Measurements from ENCODE around the gene CTIF. TPM values are rescaled to one million over a fixed set of nuclear protein-coding genes. Genes with fewer than 3 reads are reported as not detected.

The CTIF gene
- polyA plus RNA-seq, 4 donors, result 8.1 to 22.6 (median 11.3) TPM

- no peak for DNase-seq
- H3K27ac ChIP-seq (ENCODE audit: low read depth in 1 of 3, low read length in 2 of 3), result no peak overlapping the region
- WGBS, 3 donors, result 89 to 100% (median 95%) methylated on average over 1 of the region's 1 CpG
- no peaks in the 10 kb centered on the region for H3K27me3 ChIP-seq (ENCODE audit: control insufficient read depth in 3 of 3, insufficient read depth in 3 of 3, low read length in 3 of 3)
- FAIRE-seq, result no peak
- H3K9me3 ChIP-seq (ENCODE audit: control insufficient read depth in 2 of 2, insufficient read depth in 1 of 2, low read depth in 1 of 2, low read length in 1 of 2), result peaks cover 0 to 15% of the 10 kb centered on the region in 2 donors
- H3K4me1 ChIP-seq (ENCODE audit: control insufficient read depth in 3 of 3, insufficient read depth in 2 of 3, low read depth in 1 of 3, low read length in 2 of 3), result peaks cover 2 to 17% (median 6%) of the 10 kb centered on the region in 3 donors
- H3K4me3 ChIP-seq (ENCODE audit: low read depth in 1 of 3, low read length in 3 of 3), result no peak overlapping the region
- H3K36me3 ChIP-seq (ENCODE audit: control insufficient read depth in 3 of 3, insufficient read depth in 2 of 3, low read depth in 1 of 3, low read length in 3 of 3), result no peaks in the 10 kb centered on the region
These were observed 366.7 kb downstream of the CTIF start for GRCh38 chr18:48905513-48905912.

DNA sequence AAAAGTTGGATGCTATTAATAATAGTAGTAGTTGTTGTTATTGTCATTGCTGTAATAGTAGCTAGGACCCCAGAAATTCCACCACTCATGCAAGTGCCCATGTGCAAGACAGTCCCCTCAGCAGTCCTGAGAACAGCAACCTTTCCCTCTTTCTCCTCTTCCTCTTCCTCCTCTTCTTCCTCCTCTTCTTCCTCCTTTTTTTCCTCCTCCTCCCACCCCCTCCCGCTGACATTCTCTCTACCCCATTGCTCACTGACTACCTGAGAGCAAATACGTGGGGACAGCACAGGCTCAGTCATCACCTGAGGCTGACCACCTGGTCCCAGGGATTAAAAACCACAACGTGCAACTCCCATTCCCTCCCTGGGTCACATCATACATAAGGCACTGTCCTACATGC, 370.1 kb downstream of the CTIF start:
- peaks cover 0 to 15% of the 10 kb centered on the region in 2 donors for H3K9me3 ChIP-seq (ENCODE audit: control insufficient read depth in 2 of 2, insufficient read depth in 1 of 2, low read depth in 1 of 2, low read length in 1 of 2)
- no peak for DNase-seq
- no peak overlapping the region for H3K27ac ChIP-seq (ENCODE audit: low read depth in 1 of 3, low read length in 2 of 3)
- H3K36me3 ChIP-seq (ENCODE audit: control insufficient read depth in 3 of 3, insufficient read depth in 2 of 3, low read depth in 1 of 3, low read length in 3 of 3), result peaks cover 0 to 7% (median 0%) of the 10 kb centered on the region in 3 donors
- H3K4me3 ChIP-seq (ENCODE audit: low read depth in 1 of 3, low read length in 3 of 3), result no peak overlapping the region
- H3K27me3 ChIP-seq (ENCODE audit: control insufficient read depth in 3 of 3, insufficient read depth in 3 of 3, low read length in 3 of 3), result no peaks in the 10 kb centered on the region
- H3K4me1 ChIP-seq (ENCODE audit: control insufficient read depth in 3 of 3, insufficient read depth in 2 of 3, low read depth in 1 of 3, low read length in 2 of 3), result no peaks in the 10 kb centered on the region
- no peak for FAIRE-seq
- 60 to 73% (median 63%) methylated on average over 3 of the region's 3 CpGs for WGBS, 3 donors

DNA sequence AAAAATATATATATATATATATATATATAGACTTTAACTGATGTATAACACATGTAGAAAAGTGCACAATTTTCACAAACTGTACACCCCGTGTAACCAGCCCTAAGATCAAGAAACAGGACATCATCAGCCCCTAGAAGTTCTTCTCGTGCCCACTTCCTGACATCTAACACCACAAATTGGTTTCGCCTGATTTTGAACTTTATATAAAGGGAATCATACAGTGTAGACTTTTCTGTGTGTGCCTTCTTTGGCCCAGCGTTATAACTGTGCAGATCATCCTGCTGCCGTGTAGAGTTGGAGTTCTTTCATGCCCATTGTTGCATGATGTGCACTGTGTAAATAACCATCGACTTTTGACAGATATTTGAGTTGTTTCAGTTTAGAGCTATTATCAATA, 370.9 kb downstream of the CTIF start:
- peaks cover 0 to 7% (median 0%) of the 10 kb centered on the region in 3 donors for H3K36me3 ChIP-seq (ENCODE audit: control insufficient read depth in 3 of 3, insufficient read depth in 2 of 3, low read depth in 1 of 3, low read length in 3 of 3)
- no peak overlapping the region for H3K27ac ChIP-seq (ENCODE audit: low read depth in 1 of 3, low read length in 2 of 3)
- FAIRE-seq, result no peak
- no peak overlapping the region for H3K4me3 ChIP-seq (ENCODE audit: low read depth in 1 of 3, low read length in 3 of 3)
- peaks cover 0 to 4% (median 0%) of the 10 kb centered on the region in 3 donors for H3K4me1 ChIP-seq (ENCODE audit: control insufficient read depth in 3 of 3, insufficient read depth in 2 of 3, low read depth in 1 of 3, low read length in 2 of 3)
- DNase-seq, result no peak
- WGBS, 3 donors, result 62 to 75% (median 68%) methylated on average over 6 of the region's 6 CpGs
- H3K9me3 ChIP-seq (ENCODE audit: control insufficient read depth in 2 of 2, insufficient read depth in 1 of 2, low read depth in 1 of 2, low read length in 1 of 2), result peaks cover 0 to 7% of the 10 kb centered on the region in 2 donors
- no peaks in the 10 kb centered on the region for H3K27me3 ChIP-seq (ENCODE audit: control insufficient read depth in 3 of 3, insufficient read depth in 3 of 3, low read length in 3 of 3)

- Histone ChIP-seq H3K4me3 (ENCODE audit: low read depth in 1 of 3, low read length in 3 of 3) (no peak overlapping the region), H3K9me3 (ENCODE audit: control insufficient read depth in 2 of 2, insufficient read depth in 1 of 2, low read depth in 1 of 2, low read length in 1 of 2) (no peaks in the 10 kb centered on the region), H3K27me3 (ENCODE audit: control insufficient read depth in 3 of 3, insufficient read depth in 3 of 3, low read length in 3 of 3) (no peaks in the 10 kb centered on the region), H3K36me3 (ENCODE audit: control insufficient read depth in 3 of 3, insufficient read depth in 2 of 3, low read depth in 1 of 3, low read length in 3 of 3) (peaks cover 0 to 9% (median 0%) of the 10 kb centered on the region in 3 donors), H3K4me1 (ENCODE audit: control insufficient read depth in 3 of 3, insufficient read depth in 2 of 3, low read depth in 1 of 3, low read length in 2 of 3) (peaks cover 0 to 10% (median 0%) of the 10 kb centered on the region in 3 donors), H3K27ac (ENCODE audit: low read depth in 1 of 3, low read length in 2 of 3) (no peak overlapping the region)
- WGBS, 3 donors, result 92 to 93% (median 93%) methylated on average over 17 of the region's 17 CpGs
- FAIRE-seq, result no peak
- DNase-seq, result no peak
These were observed 372.2 kb downstream of the CTIF start for GRCh38 chr18:48910972-48911545.

Other genes starting within 250 kb of the CTIF start
- 1 to 10 TPM in 2 of 4 donors, under 1 TPM in 2; 0.54 to 4.1 (median 1.5) TPM for gene ZBTB7C, start 129.6 kb upstream of the CTIF start, polyA plus RNA-seq

Measured in small intestine (tissue), 7 donors.